ENCODE results near the gene PDCL2.

Gene PDCL2

GRCh38 chr4:55534306-55534705 is 57.7 kb downstream of the PDCL2 start:
- TF ChIP-seq, protein P1, sequence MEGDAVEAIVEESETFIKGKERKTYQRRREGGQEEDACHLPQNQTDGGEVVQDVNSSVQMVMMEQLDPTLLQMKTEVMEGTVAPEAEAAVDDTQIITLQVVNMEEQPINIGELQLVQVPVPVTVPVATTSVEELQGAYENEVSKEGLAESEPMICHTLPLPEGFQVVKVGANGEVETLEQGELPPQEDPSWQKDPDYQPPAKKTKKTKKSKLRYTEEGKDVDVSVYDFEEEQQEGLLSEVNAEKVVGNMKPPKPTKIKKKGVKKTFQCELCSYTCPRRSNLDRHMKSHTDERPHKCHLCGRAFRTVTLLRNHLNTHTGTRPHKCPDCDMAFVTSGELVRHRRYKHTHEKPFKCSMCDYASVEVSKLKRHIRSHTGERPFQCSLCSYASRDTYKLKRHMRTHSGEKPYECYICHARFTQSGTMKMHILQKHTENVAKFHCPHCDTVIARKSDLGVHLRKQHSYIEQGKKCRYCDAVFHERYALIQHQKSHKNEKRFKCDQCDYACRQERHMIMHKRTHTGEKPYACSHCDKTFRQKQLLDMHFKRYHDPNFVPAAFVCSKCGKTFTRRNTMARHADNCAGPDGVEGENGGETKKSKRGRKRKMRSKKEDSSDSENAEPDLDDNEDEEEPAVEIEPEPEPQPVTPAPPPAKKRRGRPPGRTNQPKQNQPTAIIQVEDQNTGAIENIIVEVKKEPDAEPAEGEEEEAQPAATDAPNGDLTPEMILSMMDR (conservative IDR thresholded peaks at IDR 0.05) = no peak

DNA sequence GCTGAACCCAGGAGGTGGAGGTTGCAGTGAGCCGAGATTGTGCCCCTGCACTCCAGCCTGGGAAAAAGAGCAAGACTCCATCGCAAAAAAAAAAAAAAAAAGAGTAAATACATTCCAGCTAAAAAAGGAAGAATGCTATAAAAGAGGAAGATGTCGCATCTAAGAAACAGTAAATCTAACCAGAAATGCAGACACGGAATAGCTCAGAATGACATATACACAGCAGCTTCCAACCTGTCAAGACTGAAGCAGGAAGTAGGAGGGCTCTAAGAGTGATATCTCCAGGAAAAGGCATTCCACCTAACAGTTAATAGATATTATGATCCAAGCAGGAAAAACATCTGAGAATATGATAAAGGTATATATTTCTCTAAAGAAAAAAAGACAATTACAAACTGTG is 61.4 kb downstream of the PDCL2 start:
- no peak overlapping the region for H3K27ac ChIP-seq
- TF ChIP-seq, protein P1 (conservative IDR thresholded peaks at IDR 0.05) = no peak

More at GRCh38 chr4:55534306-55534705, 57.7 kb downstream of the PDCL2 start:
- H3K27ac ChIP-seq = no peak overlapping the region

GRCh38 chr4:55530167-55530566 is 61.9 kb downstream of the PDCL2 start:
- TF ChIP-seq, protein P1 (conservative IDR thresholded peaks at IDR 0.05) = no peak
- no peak overlapping the region for H3K27ac ChIP-seq

GRCh38 chr4:55528491-55528890 is 63.6 kb downstream of the PDCL2 start:
- H3K27ac ChIP-seq = peak overlapping the region; percentile 35
- TF ChIP-seq, protein P1 (conservative IDR thresholded peaks at IDR 0.05) = no peak

DNA sequence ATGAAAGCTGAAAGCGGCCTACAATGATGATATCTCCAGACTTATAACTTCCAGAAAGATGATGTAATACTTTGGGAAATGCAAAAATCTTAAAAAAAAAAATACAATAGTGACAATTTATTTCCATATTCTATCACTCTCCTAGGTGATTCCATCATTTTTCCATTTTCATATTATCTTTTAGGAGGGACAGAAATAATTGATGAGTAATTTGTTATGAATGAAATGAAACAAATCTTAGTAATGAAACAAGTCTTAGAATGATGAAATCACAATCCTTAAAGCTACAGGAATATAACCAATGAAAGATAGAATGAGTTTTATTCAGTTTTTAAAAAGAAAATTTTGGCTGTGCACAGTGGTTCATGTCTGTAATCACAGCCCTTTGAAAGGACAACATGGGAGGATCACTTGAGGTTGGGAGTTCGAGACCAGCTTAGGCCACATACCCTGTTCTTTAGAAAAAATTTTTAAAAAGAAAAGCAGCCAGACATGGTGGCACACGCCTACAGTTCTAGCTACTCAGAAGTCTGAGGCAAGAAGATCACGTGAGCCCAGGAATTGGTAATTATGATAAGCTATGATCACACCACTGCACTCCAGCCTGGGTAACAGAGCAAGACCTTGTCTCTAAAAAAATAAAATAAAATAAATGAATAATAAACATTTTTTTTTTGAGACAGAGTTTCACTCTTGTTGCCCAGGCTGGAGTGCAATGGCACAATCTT is 67.0 kb downstream of the PDCL2 start:
- TF ChIP-seq, protein P1 (conservative IDR thresholded peaks at IDR 0.05) = no peak
- H3K27ac ChIP-seq = no peak overlapping the region

- no peak overlapping the region for H3K27ac ChIP-seq
- TF ChIP-seq, protein P1 (conservative IDR thresholded peaks at IDR 0.05) = no peak
Measured at GRCh38 chr4:55518442-55518841, 73.6 kb downstream of the PDCL2 start.

- TF ChIP-seq, protein P1 (conservative IDR thresholded peaks at IDR 0.05) = no peak
- H3K27ac ChIP-seq = no peak overlapping the region
Measured at GRCh38 chr4:55517526-55518229, 74.4 kb downstream of the PDCL2 start.
